ENCODE data around the gene LAMA2. TPM values are rescaled to one million over a fixed set of nuclear protein-coding genes. Genes with fewer than 3 reads are reported as not detected.

LAMA2 gene
- total RNA-seq, 4 donors from 2014 or later, result 1.7 to 112 (median 19.6) TPM

DNA sequence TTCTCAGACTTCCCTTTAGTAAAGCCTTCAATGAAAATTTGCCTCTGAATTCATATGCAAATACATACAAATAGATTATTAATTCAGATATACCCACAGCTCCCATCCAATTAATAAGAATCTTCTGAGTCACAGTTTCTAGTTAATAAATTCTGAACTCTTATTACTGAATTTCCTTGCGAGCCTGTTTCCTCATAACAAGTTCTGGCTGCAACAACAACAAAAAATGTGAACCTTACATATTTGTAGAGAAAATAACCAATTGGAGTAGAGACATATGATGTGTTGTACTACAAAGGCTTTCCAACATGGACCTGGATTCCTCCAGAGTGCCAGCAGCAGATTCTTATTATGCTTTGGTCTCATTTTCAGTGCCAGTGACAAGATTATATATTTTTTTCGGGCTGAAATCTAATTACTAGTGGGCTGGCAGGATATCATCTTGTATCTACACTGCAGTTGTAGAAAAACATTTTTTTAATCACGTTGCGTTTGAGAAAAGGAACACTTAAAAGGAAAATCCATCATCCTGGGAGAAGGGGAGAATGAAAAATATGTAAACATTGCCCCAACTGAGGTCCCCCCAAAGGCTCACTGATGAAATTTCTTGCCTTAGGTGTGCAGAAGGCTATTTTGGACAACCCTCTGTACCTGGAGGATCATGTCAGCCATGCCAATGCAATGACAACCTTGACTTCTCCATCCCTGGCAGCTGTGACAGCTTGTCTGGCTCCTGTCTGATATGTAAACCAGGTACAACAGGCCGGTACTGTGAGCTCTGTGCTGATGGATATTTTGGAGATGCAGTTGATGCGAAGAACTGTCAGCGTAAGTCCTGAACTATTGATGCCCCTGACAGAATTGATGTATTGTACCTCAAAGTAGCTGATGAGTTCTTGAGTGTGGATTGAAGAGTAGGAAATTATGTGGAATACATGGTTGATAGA, 404.6 kb downstream of the LAMA2 start:
- H3K9me3 ChIP-seq, result no peaks in the 10 kb centered on the region
- intact Hi-C loops (cut with DNase I), result no loop called here
- H3K4me3 ChIP-seq, result no peak overlapping the region
- H3K4me1 ChIP-seq, result no peaks in the 10 kb centered on the region
- no peak overlapping the region for H3K27ac ChIP-seq
- TF ChIP-seq POLR2A (IDR thresholded peaks at IDR 0.05), result no peak
- TF ChIP-seq, protein P1, sequence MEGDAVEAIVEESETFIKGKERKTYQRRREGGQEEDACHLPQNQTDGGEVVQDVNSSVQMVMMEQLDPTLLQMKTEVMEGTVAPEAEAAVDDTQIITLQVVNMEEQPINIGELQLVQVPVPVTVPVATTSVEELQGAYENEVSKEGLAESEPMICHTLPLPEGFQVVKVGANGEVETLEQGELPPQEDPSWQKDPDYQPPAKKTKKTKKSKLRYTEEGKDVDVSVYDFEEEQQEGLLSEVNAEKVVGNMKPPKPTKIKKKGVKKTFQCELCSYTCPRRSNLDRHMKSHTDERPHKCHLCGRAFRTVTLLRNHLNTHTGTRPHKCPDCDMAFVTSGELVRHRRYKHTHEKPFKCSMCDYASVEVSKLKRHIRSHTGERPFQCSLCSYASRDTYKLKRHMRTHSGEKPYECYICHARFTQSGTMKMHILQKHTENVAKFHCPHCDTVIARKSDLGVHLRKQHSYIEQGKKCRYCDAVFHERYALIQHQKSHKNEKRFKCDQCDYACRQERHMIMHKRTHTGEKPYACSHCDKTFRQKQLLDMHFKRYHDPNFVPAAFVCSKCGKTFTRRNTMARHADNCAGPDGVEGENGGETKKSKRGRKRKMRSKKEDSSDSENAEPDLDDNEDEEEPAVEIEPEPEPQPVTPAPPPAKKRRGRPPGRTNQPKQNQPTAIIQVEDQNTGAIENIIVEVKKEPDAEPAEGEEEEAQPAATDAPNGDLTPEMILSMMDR (IDR thresholded peaks at IDR 0.05), result no peak
- WGBS, 2 donors, result 75 to 77% methylated on average over 7 of the region's 7 CpGs
- H3K36me3 ChIP-seq, result no peaks in the 10 kb centered on the region
- DNase-seq, result no peak
- H3K27me3 ChIP-seq, result no peaks in the 10 kb centered on the region

DNA sequence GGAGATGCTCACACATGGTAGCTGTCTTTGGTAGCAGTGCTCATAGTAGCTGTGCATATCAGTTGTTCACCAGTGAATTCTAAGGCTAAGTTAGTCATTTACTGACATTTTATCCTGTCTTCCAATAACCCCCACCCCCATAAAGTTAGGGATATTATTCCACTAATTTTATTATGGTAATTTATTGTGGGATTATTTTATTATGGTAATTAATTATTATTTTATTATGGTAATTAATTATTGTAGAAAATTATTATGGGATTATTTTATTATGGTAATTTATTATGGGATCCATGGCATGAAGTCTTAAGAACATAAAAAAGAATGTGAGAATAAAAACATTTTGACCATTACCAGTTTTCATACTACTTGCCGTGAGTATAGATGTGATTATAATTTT, 406.5 kb downstream of the LAMA2 start:
- intact Hi-C loops (cut with DNase I), result no loop called here
- H3K9me3 ChIP-seq, result no peaks in the 10 kb centered on the region
- TF ChIP-seq, protein P1 (IDR thresholded peaks at IDR 0.05), result no peak
- no peak for TF ChIP-seq POLR2A (IDR thresholded peaks at IDR 0.05)
- no peaks in the 10 kb centered on the region for H3K36me3 ChIP-seq
- DNase-seq, result no peak
- 92 to 93% methylated on average over 1 of the region's 1 CpG for WGBS, 2 donors
- no peaks in the 10 kb centered on the region for H3K27me3 ChIP-seq
- no peaks in the 10 kb centered on the region for H3K4me1 ChIP-seq
- no peak overlapping the region for H3K4me3 ChIP-seq
- no peak overlapping the region for H3K27ac ChIP-seq

DNA sequence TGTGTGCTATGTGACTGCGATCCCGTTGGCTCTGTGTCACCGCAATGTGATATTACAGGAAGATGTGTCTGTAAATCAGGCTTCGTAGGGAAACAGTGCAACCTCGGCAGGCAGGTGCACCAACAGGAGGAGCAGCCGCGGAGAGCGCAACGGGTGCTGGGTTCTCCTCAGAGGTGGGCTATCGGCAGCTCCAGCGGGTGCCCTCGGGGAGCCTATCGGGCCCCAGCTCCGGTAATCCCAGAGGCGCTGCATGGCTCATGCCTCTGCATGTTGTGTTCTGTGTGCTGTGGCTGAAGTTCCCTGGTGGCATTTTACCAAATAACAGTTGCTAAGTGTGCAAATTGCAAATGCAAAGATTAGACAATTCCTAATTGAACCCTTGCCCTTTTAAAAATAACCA, 409.9 kb downstream of the LAMA2 start:
- no peaks in the 10 kb centered on the region for H3K36me3 ChIP-seq
- H3K27ac ChIP-seq, result no peak overlapping the region
- no peaks in the 10 kb centered on the region for H3K9me3 ChIP-seq
- no peak for TF ChIP-seq POLR2A (IDR thresholded peaks at IDR 0.05)
- TF ChIP-seq, protein P1 (IDR thresholded peaks at IDR 0.05), result no peak
- H3K4me3 ChIP-seq, result no peak overlapping the region
- intact Hi-C loops (cut with DNase I), result no loop called here
- no peaks in the 10 kb centered on the region for H3K4me1 ChIP-seq
- no peak for DNase-seq
- H3K27me3 ChIP-seq, result no peaks in the 10 kb centered on the region
- 85 to 91% methylated on average over 6 to 14 of the region's 15 CpGs for WGBS, 2 donors

DNA sequence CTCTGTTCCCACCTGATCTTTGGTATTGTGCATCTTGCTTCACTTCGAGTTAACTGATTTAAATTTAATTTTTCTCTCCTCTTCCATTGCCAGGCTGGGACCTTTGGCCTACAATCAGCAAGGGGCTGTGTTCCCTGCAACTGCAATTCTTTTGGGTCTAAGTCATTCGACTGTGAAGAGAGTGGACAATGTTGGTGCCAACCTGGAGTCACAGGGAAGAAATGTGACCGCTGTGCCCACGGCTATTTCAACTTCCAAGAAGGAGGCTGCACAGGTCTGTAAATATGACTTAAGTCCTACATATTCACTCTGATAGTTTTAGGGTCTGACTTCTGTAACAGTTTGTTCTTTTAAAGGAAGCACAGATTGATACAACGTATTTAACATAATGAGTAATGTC, 414.7 kb downstream of the LAMA2 start:
- H3K27ac ChIP-seq, result no peak overlapping the region
- H3K36me3 ChIP-seq, result no peaks in the 10 kb centered on the region
- no peak overlapping the region for H3K4me3 ChIP-seq
- intact Hi-C loops (cut with DNase I), result no loop called here
- H3K27me3 ChIP-seq, result no peaks in the 10 kb centered on the region
- no peaks in the 10 kb centered on the region for H3K9me3 ChIP-seq
- no peaks in the 10 kb centered on the region for H3K4me1 ChIP-seq
- no peak for DNase-seq
- no peak for TF ChIP-seq POLR2A (IDR thresholded peaks at IDR 0.05)
- TF ChIP-seq, protein P1 (IDR thresholded peaks at IDR 0.05), result no peak
- 82 to 87% methylated on average over 5 of the region's 5 CpGs for WGBS, 2 donors

DNA sequence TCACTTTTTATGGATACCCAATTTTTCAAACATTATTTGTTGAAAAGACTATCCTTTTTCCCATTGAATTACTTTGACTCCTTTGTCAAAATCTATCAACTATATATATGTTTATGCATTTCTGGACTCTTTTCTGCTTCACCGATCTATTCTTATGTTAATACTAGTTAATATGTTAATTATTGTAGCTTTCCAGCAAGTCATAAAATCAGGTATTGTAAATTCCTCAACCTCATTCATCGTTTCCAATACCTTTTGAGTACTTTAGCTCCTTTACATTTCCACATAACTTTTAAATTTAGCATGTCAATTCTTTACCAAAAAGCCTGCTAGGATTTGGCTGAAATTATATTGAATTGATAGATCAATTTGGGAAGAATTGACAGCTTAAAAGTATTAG, 419.7 kb downstream of the LAMA2 start:
- intact Hi-C loops (cut with DNase I), result no loop called here
- WGBS, 2 donors, result 81 to 83% methylated on average over 2 of the region's 2 CpGs
- Histone ChIP-seq H3K9me3 (no peaks in the 10 kb centered on the region), H3K27me3 (no peaks in the 10 kb centered on the region), H3K4me1 (no peaks in the 10 kb centered on the region), H3K27ac (no peak overlapping the region), H3K4me3 (no peak overlapping the region), H3K36me3 (no peaks in the 10 kb centered on the region)
- no peak for DNase-seq
- TF ChIP-seq, protein P1 (IDR thresholded peaks at IDR 0.05), result no peak
- no peak for TF ChIP-seq POLR2A (IDR thresholded peaks at IDR 0.05)
